Ammon's horn (tissue), 1 donor: ENCODE data around the gene PLS1.
"Not testable (repeated sequence)": the region's sequence is repeated elsewhere in the genome, so short reads cannot be mapped to it uniquely, and the experiment has no call there.

Source experiments
- DNase-seq: peaks from one replicate; pipeline ENCODE4 v3.0.0-alpha.2; 2016; ENCODE audit warnings: low spot score

The PLS1 gene

DNA sequence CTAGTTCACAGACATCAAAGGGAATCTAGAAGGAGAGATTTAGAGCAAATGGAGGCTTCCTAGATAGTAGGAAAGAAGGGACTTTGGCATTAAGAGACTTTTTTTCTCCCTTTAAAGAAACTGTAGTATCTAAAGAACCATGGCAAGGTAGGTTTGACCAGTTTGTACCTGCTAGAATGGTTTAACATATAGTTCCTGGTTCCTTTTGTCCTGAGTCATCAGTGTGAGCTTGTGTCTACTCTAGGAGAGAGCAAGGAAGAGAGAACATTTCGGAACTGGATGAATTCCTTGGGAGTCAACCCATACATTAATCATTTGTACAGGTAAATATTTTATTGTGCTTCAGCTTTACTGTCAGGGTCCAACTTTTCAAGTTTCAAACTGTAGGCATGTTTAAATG is 98.0 kb downstream of the PLS1 start:
- no peak for DNase-seq

DNA sequence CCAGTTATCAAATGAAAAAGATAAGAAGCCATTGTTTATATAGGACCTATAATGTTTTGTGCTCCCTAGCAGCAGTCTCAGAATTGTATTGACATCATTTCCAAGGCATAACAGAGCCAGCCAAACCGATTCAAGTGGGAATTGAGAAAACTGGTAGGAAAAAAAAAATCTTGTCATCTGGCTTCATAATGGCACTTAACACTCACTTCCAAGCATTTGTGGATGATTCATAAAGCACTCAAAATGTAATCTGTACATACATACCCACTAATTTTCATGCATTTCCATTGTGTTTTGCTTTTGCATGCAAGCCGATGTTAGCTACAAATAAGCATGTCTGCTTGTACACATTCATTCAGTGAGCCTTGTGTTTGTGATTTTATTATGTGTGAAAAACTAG is 109.0 kb downstream of the PLS1 start:
- DNase-seq, result no peak

DNA sequence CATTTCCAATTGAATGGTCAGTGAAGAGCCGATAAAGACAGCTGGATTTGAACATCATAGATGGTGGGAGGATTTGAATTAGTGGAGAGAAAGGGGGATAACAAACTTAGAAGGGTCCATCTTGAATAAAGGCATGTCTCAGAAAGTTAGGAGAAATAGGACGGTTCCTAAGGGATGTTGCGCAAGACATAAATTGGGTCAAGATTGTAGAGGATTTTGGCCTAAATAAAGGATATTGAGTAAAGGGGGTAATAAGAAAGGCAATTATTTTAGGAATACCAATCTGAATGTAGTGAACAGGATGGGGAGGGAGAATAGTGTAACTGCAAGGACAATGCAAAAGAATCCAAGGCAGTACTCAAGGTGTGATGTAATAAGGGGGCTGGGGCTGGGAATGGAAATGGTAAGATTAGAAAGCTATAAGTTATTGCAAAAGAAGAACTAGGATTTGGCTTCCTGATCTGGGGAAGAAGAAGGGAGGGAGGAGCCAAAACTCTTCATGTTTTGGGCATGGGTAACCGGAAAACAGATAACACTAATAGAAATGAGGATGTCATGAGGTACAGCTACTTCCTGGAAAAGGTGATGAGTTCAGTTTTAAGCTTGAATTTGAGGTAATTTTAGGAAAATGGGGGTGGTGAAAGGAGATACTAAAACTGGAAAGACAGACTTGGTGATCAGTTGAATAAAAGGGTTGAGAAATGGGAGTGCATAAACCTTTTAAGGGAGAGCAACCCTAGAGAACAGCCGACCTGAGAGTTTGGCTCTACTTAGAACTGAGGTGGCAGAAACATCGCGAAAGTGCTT is 110.3 kb downstream of the PLS1 start:
- no peak for DNase-seq

- DNase-seq, result no peak
These were observed 113.0 kb downstream of the PLS1 start for GRCh38 chr3:142709207-142709606.

- not testable (repeated sequence) for DNase-seq
These were observed 118.7 kb downstream of the PLS1 start for GRCh38 chr3:142714882-142715281.

- no peak for DNase-seq
These were observed 119.9 kb downstream of the PLS1 start for GRCh38 chr3:142716102-142716501.

DNA sequence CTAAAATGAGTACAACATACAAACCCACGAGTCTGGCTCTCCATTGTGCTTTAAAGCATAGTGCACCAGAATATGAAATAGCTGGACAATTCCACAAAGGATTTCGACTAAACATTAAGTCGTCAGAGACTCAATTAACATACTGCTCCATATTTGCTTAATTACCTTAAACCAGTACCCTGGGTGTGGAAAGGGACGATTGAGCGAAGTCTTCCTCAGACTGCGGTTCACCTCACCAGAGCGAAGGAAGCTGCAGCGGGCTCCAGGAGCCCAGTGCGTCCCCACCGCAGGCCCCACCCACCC is 127.4 kb downstream of the PLS1 start:
- DNase-seq, result no peak

- peak; percentile 93 for DNase-seq
These were observed 127.9 kb downstream of the PLS1 start, which contains the start of gene TRPC1 for GRCh38 chr3:142723968-142724681. Gene TRPC1 (plus strand): TSS chr3:142724034. CDS start chr3:142724560, 526 bp downstream.

DNA sequence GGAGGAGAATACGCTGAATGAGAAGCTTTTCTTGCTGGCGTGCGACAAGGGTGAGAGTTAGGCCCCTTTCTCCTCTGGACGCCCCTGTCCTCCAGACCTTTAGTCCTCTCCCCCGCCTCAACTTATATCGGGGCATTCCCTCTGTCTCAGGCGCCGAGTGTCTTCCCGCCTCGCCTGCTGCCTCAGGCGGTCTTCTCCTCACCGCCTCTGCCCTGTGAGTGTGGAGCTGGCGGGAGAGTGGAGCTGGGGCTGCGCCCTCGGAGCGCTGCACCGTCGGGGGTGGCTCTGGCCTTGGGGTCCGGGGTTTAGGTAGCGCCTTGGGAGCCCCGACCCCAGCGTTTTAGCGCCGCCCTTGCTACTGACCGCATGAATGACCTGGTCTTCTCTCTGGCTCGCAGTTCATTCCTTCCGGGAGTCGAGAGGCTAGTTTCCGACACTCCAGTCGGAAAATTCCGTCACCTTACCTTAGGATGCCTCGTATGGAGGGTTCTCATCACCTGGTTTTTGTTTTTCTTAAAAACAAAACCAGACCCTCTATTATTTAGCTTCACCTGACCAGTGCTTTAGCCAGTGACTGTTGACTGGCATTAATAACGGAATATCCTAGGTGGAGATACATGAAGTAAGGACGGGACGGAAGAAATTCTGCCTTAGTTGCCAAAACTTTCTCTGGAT is 128.6 kb downstream of the PLS1 start:
- DNase-seq, result peak; percentile 43

- DNase-seq, result no peak
These were observed 129.2 kb downstream of the PLS1 start for GRCh38 chr3:142725357-142725739.

DNA sequence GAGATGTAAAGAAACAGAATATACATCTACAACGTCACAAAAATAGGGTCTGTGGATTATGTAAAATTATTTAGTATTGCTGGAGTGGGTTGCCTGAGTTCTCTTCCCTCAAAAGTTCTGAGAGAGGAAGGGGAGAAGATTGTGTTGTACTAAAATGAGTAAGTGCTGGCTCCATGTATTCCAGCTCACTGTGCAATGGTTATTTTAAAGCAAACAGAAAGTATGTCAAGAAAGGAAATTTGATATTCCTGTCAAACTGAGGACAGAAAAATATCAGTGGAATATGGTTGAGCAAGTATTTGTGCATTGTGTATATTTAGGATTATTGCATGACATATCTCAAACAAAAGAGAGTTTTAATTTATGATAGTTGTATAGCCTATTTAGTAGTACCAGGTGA is 129.8 kb downstream of the PLS1 start:
- DNase-seq, result no peak

- DNase-seq, result no peak
These were observed 135.9 kb downstream of the PLS1 start for GRCh38 chr3:142732066-142732465.

- DNase-seq, result no peak
These were observed 138.6 kb downstream of the PLS1 start for GRCh38 chr3:142734834-142735233.

DNA sequence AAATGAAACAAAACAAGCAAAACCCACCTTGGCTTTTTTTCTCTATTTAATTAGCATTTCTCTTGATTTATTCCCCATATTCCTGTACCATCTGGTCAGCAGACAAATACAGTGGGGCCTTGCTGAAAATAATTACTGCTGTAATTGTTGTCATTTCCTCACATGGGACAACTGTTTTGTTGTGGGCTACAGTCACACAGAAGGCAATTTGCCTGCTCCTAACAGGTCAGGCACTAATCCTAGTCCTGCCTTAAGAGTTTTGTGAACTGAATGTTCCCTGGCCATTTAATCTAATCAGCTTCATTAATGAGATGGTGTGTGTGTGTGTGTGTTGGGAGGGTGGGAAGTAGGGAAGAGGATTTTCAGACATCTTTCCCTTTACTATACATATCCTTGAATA is 139.3 kb downstream of the PLS1 start:
- no peak for DNase-seq

DNA sequence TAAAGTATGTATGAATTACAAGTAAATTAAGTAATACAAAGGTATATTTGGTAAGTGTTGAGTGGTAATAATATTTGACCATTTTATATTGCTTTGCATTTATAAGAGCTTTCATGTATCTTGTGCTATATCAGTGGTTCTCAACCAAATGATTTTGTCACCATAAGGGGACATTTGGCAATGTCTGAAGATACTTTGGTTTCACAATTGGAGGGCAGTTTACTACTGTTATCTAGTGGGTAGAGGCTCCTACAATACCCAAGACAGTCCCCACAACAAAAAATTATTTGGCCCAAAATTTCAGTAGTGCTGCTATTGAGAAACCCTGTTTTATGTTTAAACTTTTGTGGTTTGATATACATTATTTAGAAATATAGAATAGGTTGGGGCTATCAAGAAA is 142.2 kb downstream of the PLS1 start:
- no peak for DNase-seq

DNA sequence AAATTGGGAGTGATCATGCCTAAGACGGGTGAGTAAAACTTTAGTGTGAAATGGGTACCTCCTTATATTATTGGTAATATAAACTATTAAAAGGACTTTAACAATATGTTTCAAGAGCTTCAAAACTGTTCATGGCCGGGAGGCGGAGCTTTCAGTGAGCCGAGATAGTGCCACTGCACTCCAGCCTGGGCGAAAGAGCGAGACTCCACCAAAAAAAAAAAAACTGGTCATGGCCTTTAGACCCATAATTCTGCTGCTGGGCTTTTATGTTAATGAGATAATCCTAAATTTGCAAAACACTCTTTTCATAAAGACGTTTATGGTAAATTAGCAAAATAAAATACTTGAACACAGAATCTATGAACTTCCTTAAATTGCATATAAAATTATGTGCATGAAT is 150.5 kb downstream of the PLS1 start:
- DNase-seq, result no peak

- not testable (repeated sequence) for DNase-seq
These were observed 154.3 kb downstream of the PLS1 start for GRCh38 chr3:142750531-142750930.

GRCh38 chr3:142752605-142753004 is 156.4 kb downstream of the PLS1 start:
- DNase-seq, result not testable (repeated sequence)

GRCh38 chr3:142754494-142754893 is 158.3 kb downstream of the PLS1 start:
- DNase-seq, result no peak
